Ureter (tissue), 1 donor: Measurements from ENCODE around the gene LMF2. TPM values are rescaled to one million over a fixed set of nuclear protein-coding genes. Genes with fewer than 3 reads are reported as not detected.
"Not testable (repeated sequence)": the region's sequence is repeated elsewhere in the genome, so short reads cannot be mapped to it uniquely, and the experiment has no call there.

Source experiments
- DNase-seq: peaks from one replicate; pipeline ENCODE4 v3.0.0-alpha.2; 2020; ENCODE audit warnings: low spot score
- total RNA-seq: library from RNA; stranded (reverse); gene quantifications from one replicate; pipeline ENCODE4 v1.2.4, GENCODE V29; 2023
- donor health status: DM: yes; HTN: yes; CAD: no.

The LMF2 gene
- total RNA-seq, 1 donor from 2014 or later = 63.6 TPM

- no peak for DNase-seq
Observed at GRCh38 chr22:50523458-50523805, 15.9 kb upstream of the LMF2 start.

GRCh38 chr22:50522806-50523438 is 15.4 kb upstream of the LMF2 start:
- no peak for DNase-seq

- DNase-seq = no peak
Observed at GRCh38 chr22:50522208-50522805, 14.8 kb upstream of the LMF2 start.

GRCh38 chr22:50521710-50522109 is 14.2 kb upstream of the LMF2 start:
- DNase-seq = no peak

- no peak for DNase-seq
Observed at GRCh38 chr22:50520826-50521453, 13.4 kb upstream of the LMF2 start.

GRCh38 chr22:50520184-50520583 is 12.7 kb upstream of the LMF2 start:
- DNase-seq = not testable (repeated sequence)

GRCh38 chr22:50519151-50519550 is 11.6 kb upstream of the LMF2 start:
- DNase-seq = no peak

- DNase-seq = no peak
Observed at GRCh38 chr22:50518606-50519005, 11.1 kb upstream of the LMF2 start.

- DNase-seq = no peak
Observed at GRCh38 chr22:50517495-50518260, 10.2 kb upstream of the LMF2 start.

GRCh38 chr22:50516891-50517290 is 9.4 kb upstream of the LMF2 start:
- no peak for DNase-seq

- no peak for DNase-seq
Observed at GRCh38 chr22:50516068-50516467, 8.6 kb upstream of the LMF2 start.

- no peak for DNase-seq
Observed at GRCh38 chr22:50513175-50513574, 5.7 kb upstream of the LMF2 start.

- DNase-seq = no peak
Observed at GRCh38 chr22:50508897-50509296, 1.4 kb upstream of the LMF2 start.

GRCh38 chr22:50507991-50508884 is 736 bp upstream of the LMF2 start, which contains the start of gene NCAPH2:
Gene NCAPH2 (plus strand): TSS chr22:50508224. CDS start chr22:50508338, 114 bp downstream.
- DNase-seq = peak; percentile 97

- peak; percentile 60 for DNase-seq
Observed at GRCh38 chr22:50506611-50507420, 686 bp downstream of the LMF2 start.

GRCh38 chr22:50505776-50506610 is 1.5 kb downstream of the LMF2 start:
- no peak for DNase-seq

GRCh38 chr22:50505276-50505775 is 2.2 kb downstream of the LMF2 start:
- DNase-seq = no peak

- DNase-seq = peak; percentile 79
Observed at GRCh38 chr22:50504369-50505211, 2.9 kb downstream of the LMF2 start.
